ENCODE results near the gene PRDM16.

- TF ChIP-seq GABPA (IDR thresholded peaks at IDR 0.05; ENCODE audit: low read depth, low read length) (no peak), GABPA (CRISPR knock-in tag; IDR thresholded peaks at IDR 0.05; ENCODE audit: low read depth) (no peak), ZFP36 (IDR thresholded peaks at IDR 0.05; ENCODE audit: borderline replicate concordance, low read depth, low read length, partially characterized antibody) (no peak), ATF3 (CRISPR knock-in tag; IDR thresholded peaks at IDR 0.05) (no peak), NONO (IDR thresholded peaks at IDR 0.05) (no peak), NONO (CRISPR knock-in tag; conservative IDR thresholded peaks at IDR 0.05) (no peak), REPIN1 (CRISPR knock-in tag; IDR thresholded peaks at IDR 0.05; ENCODE audit: borderline replicate concordance, low read depth) (no peak), POLR2AphosphoS5 (IDR thresholded peaks at IDR 0.05; ENCODE audit: low read depth, low read length) (no peak), CTCF (CRISPR knock-in tag; IDR thresholded peaks at IDR 0.05) (no peak), USF2 (IDR thresholded peaks at IDR 0.05; ENCODE audit: low read depth, low read length) (no peak), USF2 (CRISPR knock-in tag; IDR thresholded peaks at IDR 0.05; ENCODE audit: borderline replicate concordance) (no peak)
Observed at GRCh38 chr1:3442331-3442730, 373.3 kb downstream of the PRDM16 start.
